ENCODE results near the gene RASSF3.

GRCh38 chr12:64631197-64631596 is 20.9 kb downstream of the RASSF3 start:
- no peak for TF ChIP-seq POLR2A (IDR thresholded peaks at IDR 0.05)
- TF ChIP-seq, protein P1, sequence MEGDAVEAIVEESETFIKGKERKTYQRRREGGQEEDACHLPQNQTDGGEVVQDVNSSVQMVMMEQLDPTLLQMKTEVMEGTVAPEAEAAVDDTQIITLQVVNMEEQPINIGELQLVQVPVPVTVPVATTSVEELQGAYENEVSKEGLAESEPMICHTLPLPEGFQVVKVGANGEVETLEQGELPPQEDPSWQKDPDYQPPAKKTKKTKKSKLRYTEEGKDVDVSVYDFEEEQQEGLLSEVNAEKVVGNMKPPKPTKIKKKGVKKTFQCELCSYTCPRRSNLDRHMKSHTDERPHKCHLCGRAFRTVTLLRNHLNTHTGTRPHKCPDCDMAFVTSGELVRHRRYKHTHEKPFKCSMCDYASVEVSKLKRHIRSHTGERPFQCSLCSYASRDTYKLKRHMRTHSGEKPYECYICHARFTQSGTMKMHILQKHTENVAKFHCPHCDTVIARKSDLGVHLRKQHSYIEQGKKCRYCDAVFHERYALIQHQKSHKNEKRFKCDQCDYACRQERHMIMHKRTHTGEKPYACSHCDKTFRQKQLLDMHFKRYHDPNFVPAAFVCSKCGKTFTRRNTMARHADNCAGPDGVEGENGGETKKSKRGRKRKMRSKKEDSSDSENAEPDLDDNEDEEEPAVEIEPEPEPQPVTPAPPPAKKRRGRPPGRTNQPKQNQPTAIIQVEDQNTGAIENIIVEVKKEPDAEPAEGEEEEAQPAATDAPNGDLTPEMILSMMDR (IDR thresholded peaks at IDR 0.05), result no peak

Data from body of pancreas (tissue), 4 donors.